Endodermal cell (in vitro differentiated cells): ENCODE results near the gene SSH2. TPM values are rescaled to one million over a fixed set of nuclear protein-coding genes. Genes with fewer than 3 reads are reported as not detected.
"Not testable (repeated sequence)": the region's sequence is repeated elsewhere in the genome, so short reads cannot be mapped to it uniquely, and the experiment has no call there.

Experiments
- DNase-seq: peaks from one replicate; pipeline ENCODE4 v3.0.0-alpha.2; 2017
- H3K27ac ChIP-seq: 2 replicates; pipeline ENCODE4 v1.5.1; 2013; ENCODE audit warnings: mild to moderate bottlenecking, low read depth, low read length, moderate library complexity
- H3K27me3 ChIP-seq: 2 replicates; pipeline ENCODE4 v1.6.1; 2013; ENCODE audit warnings: mild to moderate bottlenecking, low read length, moderate library complexity; ENCODE audit not compliant: insufficient read depth, control insufficient read depth, poor library complexity, severe bottlenecking
- H3K36me3 ChIP-seq: 2 replicates; pipeline ENCODE4 v1.7.0; 2013; ENCODE audit warnings: mild to moderate bottlenecking, low read length, moderate library complexity; ENCODE audit not compliant: control insufficient read depth, insufficient read depth
- H3K4me1 ChIP-seq: one replicate; pipeline ENCODE4 v1.7.0; 2013; ENCODE audit warnings: low read length; ENCODE audit not compliant: control insufficient read depth, insufficient read depth
- H3K4me3 ChIP-seq: 2 replicates; pipeline ENCODE4 v1.5.1; 2013; ENCODE audit warnings: mild to moderate bottlenecking, low read length, moderate library complexity
- H3K9ac ChIP-seq: 2 replicates; pipeline ENCODE4 v1.6.1; 2013; ENCODE audit warnings: mild to moderate bottlenecking, low read length, moderate library complexity; ENCODE audit not compliant: poor library complexity, severe bottlenecking; ENCODE audit errors: extremely low read depth
- H3K9me3 ChIP-seq: 2 replicates; pipeline ENCODE4 v1.6.1; 2013; ENCODE audit warnings: mild to moderate bottlenecking, low read length, moderate library complexity; ENCODE audit not compliant: control insufficient read depth
- H3K27ac Mint-ChIP-seq: 2 replicates; pipeline ENCODE4 v1.8.0; 2020; ENCODE audit warnings: mixed read lengths
- H3K27me3 Mint-ChIP-seq: 2 replicates; pipeline ENCODE4 v1.8.0; 2021; ENCODE audit warnings: mild to moderate bottlenecking, mixed read lengths; ENCODE audit not compliant: insufficient read depth
- H3K36me3 Mint-ChIP-seq: 2 replicates; pipeline ENCODE4 v1.8.0; 2020; ENCODE audit warnings: low read depth, mixed read lengths
- H3K4me1 Mint-ChIP-seq: 2 replicates; pipeline ENCODE4 v1.8.0; 2020; ENCODE audit warnings: mixed read lengths
- H3K4me3 Mint-ChIP-seq: 2 replicates; pipeline ENCODE4 v1.8.0; 2020; ENCODE audit warnings: mild to moderate bottlenecking, moderate library complexity, mixed read lengths
- H3K9me3 Mint-ChIP-seq: 2 replicates; pipeline ENCODE4 v1.8.0; 2020; ENCODE audit warnings: mild to moderate bottlenecking, mixed read lengths
- CTCF ChIP-seq: fragments of 200-600 bp; sonication (generic); conservative IDR thresholded peaks from 2 replicates; pipeline ENCODE4 v1.5.0; 2021; ENCODE audit warnings: antibody characterized with exemption, mild to moderate bottlenecking
- WGBS, 2 experiments: methylation state at CpG; one replicate each; pipeline versions ENCODE4 v1.1.5 to v1.1.7; 2013; ENCODE audit warnings: missing lambda C conversion rate in 2 of 2, mixed read lengths in 1 of 2; ENCODE audit not compliant: insufficient coverage in 1 of 2, insufficient read length in 1 of 2; 5-methylcytosine and 5-hydroxymethylcytosine counted together
- total RNA-seq, 2 donors: library from RNA; stranded (reverse); fragmentation: NEBNext Ultra II Directional in 1 of 2; extraction: Animal tissue kit (Norgen Biotek cat#: 25700) in 1 of 2; gene quantifications; 2 replicates in 1 of 2; 3 replicates in 1 of 2; pipeline ENCODE4 v1.2.1, GENCODE V29; 2021

Gene SSH2
- total RNA-seq, 2 donors from 2014 or later = 11.3 to 13.5 TPM

- peaks cover 2% of the 10 kb centered on the region for H3K9me3 Mint-ChIP-seq
- Histone ChIP-seq H3K36me3 (no peaks in the 10 kb centered on the region), H3K9me3 (peaks cover 7% of the 10 kb centered on the region), H3K27me3 (no peaks in the 10 kb centered on the region), H3K4me1 (no peaks in the 10 kb centered on the region), H3K4me3 (no peak overlapping the region), H3K27ac (peak overlapping the region; percentile 30), H3K9ac (no peak overlapping the region)
- H3K27ac Mint-ChIP-seq = no peak overlapping the region
- DNase-seq = no peak
- no peaks in the 10 kb centered on the region for H3K36me3 Mint-ChIP-seq
- no peak overlapping the region for H3K4me3 Mint-ChIP-seq
- H3K27me3 Mint-ChIP-seq = no peaks in the 10 kb centered on the region
- 63 to 65% methylated on average over 1 to 2 of the region's 2 CpGs for WGBS, 2 experiments
- no peak for TF ChIP-seq CTCF
- H3K4me1 Mint-ChIP-seq = no peaks in the 10 kb centered on the region
Observed at GRCh38 chr17:29726715-29727252, 203.2 kb downstream of the SSH2 start.

GRCh38 chr17:29725408-29725807 lies 204.6 kb downstream of the SSH2 start:
- not testable (repeated sequence) for H3K4me1 Mint-ChIP-seq, H3K27me3 ChIP-seq, H3K27me3 Mint-ChIP-seq, H3K27ac ChIP-seq, H3K9me3 Mint-ChIP-seq, H3K36me3 Mint-ChIP-seq, H3K27ac Mint-ChIP-seq, H3K36me3 ChIP-seq, H3K9ac ChIP-seq, H3K4me1 ChIP-seq, H3K4me3 ChIP-seq, H3K9me3 ChIP-seq, H3K4me3 Mint-ChIP-seq, DNase-seq
- 100% methylated on average over 1 of the region's 1 CpG for WGBS, 2 experiments

GRCh38 chr17:29723278-29724047 lies 206.6 kb downstream of the SSH2 start:
- no peak for TF ChIP-seq CTCF
- H3K4me1 ChIP-seq = no peaks in the 10 kb centered on the region
- no peak overlapping the region for H3K4me3 ChIP-seq
- no peaks in the 10 kb centered on the region for H3K36me3 ChIP-seq
- no peaks in the 10 kb centered on the region for H3K27me3 ChIP-seq
- no peak overlapping the region for H3K27ac Mint-ChIP-seq
- peaks cover 4% of the 10 kb centered on the region for H3K9me3 ChIP-seq
- peaks cover 5% of the 10 kb centered on the region for H3K4me1 Mint-ChIP-seq
- no peak for DNase-seq
- H3K4me3 Mint-ChIP-seq = no peak overlapping the region
- no peak overlapping the region for H3K27ac ChIP-seq
- no peak overlapping the region for H3K9ac ChIP-seq
- 92 to 94% methylated on average over 2 of the region's 2 CpGs for WGBS, 2 experiments
- H3K9me3 Mint-ChIP-seq = no peaks in the 10 kb centered on the region
- no peaks in the 10 kb centered on the region for H3K36me3 Mint-ChIP-seq
- H3K27me3 Mint-ChIP-seq = no peaks in the 10 kb centered on the region
